Common myeloid progenitor, CD34-positive (primary cell): ENCODE results near the gene CFAP43.

Source experiments
- CTCF ChIA-PET: fragments of 350-600 bp; sonication (Branson Sonifier 250); formaldehyde crosslinking; loops from one replicate; lab custom pipeline; 2021; ENCODE audit warnings: antibody characterized with exemption; lab: Charles Lee
- POLR2A ChIA-PET: fragments of 350-600 bp; sonication (Branson Sonifier 250); formaldehyde crosslinking; loops from one replicate; lab custom pipeline; 2021; ENCODE audit warnings: antibody characterized with exemption; lab: Charles Lee
- DNase-seq, 3 donors: peaks; one replicate each; pipeline versions ENCODE4 v3.0.0 to v3.0.0-alpha.2; 2013
- H3K27ac ChIP-seq, 2 experiments: 1 replicate in 1 of 2; 2 replicates in 1 of 2; pipeline ENCODE4 v1.7.0; 2013; ENCODE audit warnings: inconsistent platforms in 2 of 2, low read length in 2 of 2, mild to moderate bottlenecking in 2 of 2, low read depth in 1 of 2, moderate library complexity in 1 of 2; ENCODE audit not compliant: severe bottlenecking in 2 of 2, insufficient read depth in 1 of 2, poor library complexity in 1 of 2
- H3K27me3 ChIP-seq, 5 experiments: replicated peaks in 2 of 5; 1 replicate in 3 of 5; 2 replicates in 2 of 5; pipeline versions ENCODE4 v1.6.1 to v1.7.0; 2013; ENCODE audit warnings: low read length in 4 of 5, mild to moderate bottlenecking in 2 of 5, moderate library complexity in 2 of 5, inconsistent platforms in 1 of 5; ENCODE audit not compliant: insufficient read depth in 5 of 5, control insufficient read depth in 4 of 5
- H3K36me3 ChIP-seq, 4 experiments: 1 replicate in 2 of 4; 2 replicates in 2 of 4; pipeline versions ENCODE4 v1.6.1 to v1.7.0; 2013; ENCODE audit warnings: low read length in 3 of 4, control low read depth in 1 of 4, mild to moderate bottlenecking in 1 of 4; ENCODE audit not compliant: control insufficient read depth in 4 of 4, insufficient read depth in 4 of 4
- H3K4me1 ChIP-seq, 4 experiments: 1 replicate in 3 of 4; 2 replicates in 1 of 4; pipeline versions ENCODE4 v1.6.1 to v1.7.1; 2013; ENCODE audit warnings: low read length in 3 of 4, mild to moderate bottlenecking in 3 of 4, control low read depth in 1 of 4, inconsistent platforms in 1 of 4, moderate library complexity in 1 of 4; ENCODE audit not compliant: control insufficient read depth in 4 of 4, insufficient read depth in 4 of 4; ENCODE audit errors: control extremely low read depth in 1 of 4
- H3K4me3 ChIP-seq, 7 experiments: 1 replicate in 4 of 7; 2 replicates in 3 of 7; pipeline versions ENCODE4 v1.5.1 to v1.7.0; 2013; ENCODE audit warnings: mild to moderate bottlenecking in 7 of 7, low read length in 6 of 7, moderate library complexity in 6 of 7, inconsistent platforms in 2 of 7, low read depth in 2 of 7, control low read depth in 1 of 7; ENCODE audit not compliant: insufficient read depth in 4 of 7, control insufficient read depth in 1 of 7; ENCODE audit errors: extremely low read depth in 1 of 7
- H3K9me3 ChIP-seq, 5 experiments: 1 replicate in 4 of 5; 2 replicates in 1 of 5; pipeline versions ENCODE4 v1.6.1 to v1.7.1; 2013; ENCODE audit warnings: low read length in 4 of 5, mild to moderate bottlenecking in 2 of 5, inconsistent platforms in 1 of 5, low read depth in 1 of 5, moderate library complexity in 1 of 5; ENCODE audit not compliant: control insufficient read depth in 4 of 5, insufficient read depth in 2 of 5; ENCODE audit errors: control extremely low read depth in 1 of 5
- WGBS: methylation state at CpG from one replicate; pipeline ENCODE4 v1.1.5; 2013; ENCODE audit not compliant: insufficient coverage; 5-methylcytosine and 5-hydroxymethylcytosine counted together

CFAP43 gene

DNA sequence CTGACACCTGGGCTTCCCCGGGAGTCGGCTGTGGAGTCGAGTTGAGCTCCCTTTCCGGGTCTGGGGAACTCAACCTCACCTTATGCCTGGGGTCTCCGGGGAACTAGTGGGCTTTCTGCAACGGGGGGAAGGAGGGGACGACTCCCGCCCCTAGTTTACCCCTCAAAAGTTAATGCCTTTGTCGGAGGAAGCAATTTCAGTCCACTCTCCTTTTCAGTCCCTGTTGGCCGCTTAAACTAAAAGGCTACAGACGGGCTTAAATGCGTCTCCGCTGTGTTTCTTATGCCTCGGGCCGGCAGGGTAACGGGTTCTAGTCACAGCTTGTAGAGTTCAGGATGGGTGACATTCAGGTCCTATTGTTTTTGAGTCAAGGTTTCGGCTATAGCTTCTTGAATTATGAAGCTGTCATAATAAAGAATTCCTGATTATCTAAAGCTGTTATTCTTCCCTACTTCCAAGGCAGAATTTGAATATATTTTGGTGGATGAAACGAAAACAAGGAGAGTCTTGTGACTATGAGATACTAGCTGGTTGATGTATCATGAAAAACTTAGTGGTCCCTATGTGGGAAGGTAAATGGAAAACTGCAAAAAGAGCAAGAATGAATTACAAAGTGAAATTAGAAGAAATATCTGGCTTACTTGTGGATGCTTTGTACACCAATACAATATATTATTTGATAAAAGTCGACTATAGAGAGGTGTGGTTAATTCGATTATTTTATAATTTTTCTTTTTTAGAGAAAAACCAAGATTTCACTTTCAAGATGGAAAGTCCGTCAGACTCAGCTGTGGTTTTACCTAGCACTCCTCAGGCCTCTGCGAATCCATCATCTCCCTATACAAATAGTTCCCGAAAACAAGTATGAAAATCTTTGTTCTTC, 109.7 kb downstream of the CFAP43 start:
- Histone ChIP-seq H3K4me1 (peaks cover 12 to 32% (median 23%) of the 10 kb centered on the region in 4 experiments), H3K27me3 (no peaks in the 10 kb centered on the region), H3K36me3 (peaks cover 0 to 6% (median 4%) of the 10 kb centered on the region in 4 experiments), H3K4me3 (peak overlapping the region; percentile 79 to 99 (median 98)), H3K9me3 (no peaks in the 10 kb centered on the region), H3K27ac (peak overlapping the region; percentile 83 to 93)
- no peak for DNase-seq
- ChIA-PET POLR2A (interaction anchor here (0.6 to 1.3 kb wide), 3 partner anchors 23 to 203 kb away, joined by 3 to 7 read pairs (median 3); no protein-coding TSS in a partner anchor), CTCF (interaction anchor here (0.7 to 3.6 kb wide), 14 partner anchors 9 to 234 kb away, joined by 3 to 17 read pairs (median 3); no protein-coding TSS in a partner anchor)
- WGBS: 0% methylated on average over 13 of the region's 23 CpGs

DNA sequence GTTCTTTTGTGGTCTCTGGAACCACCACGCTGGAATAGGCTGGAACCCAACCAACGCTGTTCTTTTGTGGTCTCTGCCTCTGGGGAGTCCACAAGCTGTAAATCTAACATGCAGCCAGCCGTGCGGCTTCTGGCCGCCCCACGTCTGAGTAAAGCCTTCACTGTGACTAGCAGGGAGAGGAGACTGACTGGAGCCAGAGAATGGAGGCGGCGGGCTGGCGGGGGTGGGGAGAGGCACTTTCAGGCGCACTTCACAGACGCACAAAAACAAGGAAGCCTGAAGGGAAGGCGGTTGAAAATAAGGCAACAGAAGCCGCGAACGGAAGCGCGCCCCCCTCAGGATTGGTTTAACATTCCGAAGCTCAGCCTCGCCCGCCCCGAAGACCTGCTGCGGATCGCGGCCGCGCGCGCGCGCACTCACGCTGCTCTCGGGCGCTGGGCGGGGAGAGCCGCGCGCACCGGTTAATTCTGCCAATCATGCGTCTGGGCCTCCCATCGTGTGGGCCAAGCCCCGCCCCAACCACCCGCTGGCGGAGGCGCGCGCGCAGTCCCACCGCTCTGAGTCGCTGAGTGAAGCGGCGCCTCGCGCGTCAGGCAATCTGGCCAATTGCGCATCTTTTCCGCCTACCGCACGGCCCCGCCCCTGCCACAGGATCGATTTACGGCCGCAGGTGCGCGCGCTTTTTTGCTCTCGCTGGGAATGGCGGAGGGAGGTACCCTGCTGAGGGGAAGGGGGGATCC, 110.5 kb downstream of the CFAP43 start, which contains the start of gene SFR1:
Gene SFR1 (plus strand): TSS at position 687 of the 740 bp plus-strand sequence. CDS start 13 bp downstream, at position 700.
- peaks cover 12 to 32% (median 23%) of the 10 kb centered on the region in 4 experiments for H3K4me1 ChIP-seq
- WGBS: under 1% methylated on average over 66 of the region's 67 CpGs
- POLR2A ChIA-PET: interaction anchor here (0.6 to 1.3 kb wide), 3 partner anchors 22 to 154 kb away, joined by 3 to 7 read pairs (median 3); no protein-coding TSS in a partner anchor

DNA sequence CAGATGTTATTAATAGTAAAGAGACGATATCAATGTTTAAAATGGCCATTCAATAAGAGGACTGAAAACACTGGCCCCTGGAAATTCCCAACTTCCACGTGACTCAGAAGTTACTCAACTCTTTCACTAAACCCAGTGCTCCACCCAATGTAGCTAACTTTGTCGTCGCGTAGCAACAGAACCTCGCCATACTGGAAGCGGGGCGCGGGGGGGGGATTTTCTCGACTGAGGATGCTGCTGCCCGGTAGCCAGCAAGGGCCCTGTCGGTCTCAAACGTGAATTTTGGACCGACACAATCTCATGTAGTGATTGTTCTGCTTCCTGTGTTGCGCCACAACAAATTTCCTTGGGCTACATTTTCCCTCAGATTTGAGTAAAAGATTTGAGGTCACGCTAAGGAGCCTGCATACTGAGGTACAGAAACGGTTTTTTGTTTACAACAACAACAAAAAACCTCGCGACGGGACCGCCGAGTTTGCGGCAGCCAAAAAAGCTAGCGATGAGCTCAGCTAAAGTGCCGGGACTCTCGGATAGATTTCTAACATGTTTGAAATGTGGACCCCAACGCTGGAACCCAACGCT, 111.2 kb downstream of the CFAP43 start:
- H3K36me3 ChIP-seq: peaks cover 0 to 5% (median 2%) of the 10 kb centered on the region in 4 experiments
- DNase-seq: peak; percentile 92 to 96 (median 95)
- peaks cover 12 to 32% (median 23%) of the 10 kb centered on the region in 4 experiments for H3K4me1 ChIP-seq
- 0% methylated on average over 26 of the region's 28 CpGs for WGBS
- no peaks in the 10 kb centered on the region for H3K27me3 ChIP-seq
- POLR2A ChIA-PET: interaction anchor here (0.6 to 1.3 kb wide), 2 partner anchors 153 to 154 kb away, joined by 3 to 7 read pairs; no protein-coding TSS in a partner anchor
- no peaks in the 10 kb centered on the region for H3K9me3 ChIP-seq
- peak overlapping the region; percentile 100 for H3K27ac ChIP-seq
- CTCF ChIA-PET: interaction anchor here (0.7 to 3.6 kb wide), 9 partner anchors 17 to 233 kb away, joined by 3 to 17 read pairs (median 3); no protein-coding TSS in a partner anchor
- H3K4me3 ChIP-seq: peak overlapping the region; percentile 76 to 97 (median 78)

More for the DNA sequence above, 110.5 kb downstream of the CFAP43 start, which contains the start of gene SFR1:
- Histone ChIP-seq H3K27ac (peak within 1 kb of the TSS; percentile 100), H3K27me3 (no peaks in the 10 kb centered on the region), H3K9me3 (no peaks in the 10 kb centered on the region), H3K4me3 (peak within 1 kb of the TSS; percentile 80 to 99 (median 98)), H3K36me3 (peaks cover 0 to 5% (median 3%) of the 10 kb centered on the region in 4 experiments)
- CTCF ChIA-PET: interaction anchor here (0.7 to 3.6 kb wide), 14 partner anchors 8 to 234 kb away, joined by 3 to 17 read pairs (median 3); no protein-coding TSS in a partner anchor
- peak; percentile 99 to 100 (median 99) for DNase-seq

DNA sequence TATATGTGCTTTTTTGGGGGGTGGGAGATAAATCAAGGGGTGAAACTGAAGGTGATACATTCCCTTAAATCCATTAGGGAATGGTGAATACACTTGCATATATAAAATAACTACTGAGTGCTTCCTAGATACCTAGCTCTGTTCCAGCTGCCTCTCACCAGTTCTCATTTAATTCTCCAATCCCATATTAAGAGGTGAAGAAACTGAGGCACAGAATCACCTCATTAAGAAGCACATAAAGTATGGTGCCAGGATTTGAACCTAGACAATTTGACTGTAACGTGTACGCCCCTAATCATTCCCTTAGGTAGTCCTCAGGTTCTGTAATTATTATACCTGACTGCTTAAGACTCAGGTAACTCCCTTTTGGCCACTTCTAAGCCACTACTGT, 111.7 kb downstream of the CFAP43 start:
- Histone ChIP-seq H3K9me3 (no peaks in the 10 kb centered on the region), H3K27me3 (no peaks in the 10 kb centered on the region), H3K4me3 (peak overlapping the region in 6 of 7 experiments; percentile 76 to 97 (median 79)), H3K27ac (peak overlapping the region; percentile 100), H3K4me1 (peaks cover 12 to 32% (median 23%) of the 10 kb centered on the region in 4 experiments), H3K36me3 (peaks cover 0 to 5% (median 2%) of the 10 kb centered on the region in 4 experiments)
- DNase-seq: no peak
- WGBS: 90% methylated on average over 2 of the region's 2 CpGs
- CTCF ChIA-PET: interaction anchor here (1.3 to 3.6 kb wide), 4 partner anchors 17 to 232 kb away, joined by 3 to 17 read pairs (median 4); no protein-coding TSS in a partner anchor
- POLR2A ChIA-PET: no interaction called here

DNA sequence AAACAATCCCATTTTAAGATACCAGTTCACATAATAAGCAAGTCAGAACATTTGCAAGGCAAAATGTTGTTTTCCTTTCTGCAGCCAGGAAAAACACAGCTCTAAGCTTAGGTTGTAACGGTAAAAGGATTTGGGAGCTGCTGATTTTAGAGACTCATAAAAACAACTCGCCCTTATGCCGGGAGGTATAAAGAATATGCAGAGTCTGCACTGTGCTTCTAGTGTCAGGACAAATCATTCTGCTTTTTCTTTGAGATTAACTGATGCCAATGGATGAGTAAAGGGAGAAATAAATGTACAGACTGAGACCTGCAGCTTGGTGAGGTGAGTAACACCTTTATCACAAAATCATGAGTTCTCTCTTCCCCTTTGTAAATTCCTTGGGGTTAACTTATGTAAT, 112.2 kb downstream of the CFAP43 start:
- Histone ChIP-seq H3K27me3 (no peaks in the 10 kb centered on the region), H3K4me3 (no peak overlapping the region), H3K4me1 (peaks cover 12 to 32% (median 23%) of the 10 kb centered on the region in 4 experiments), H3K27ac (peak overlapping the region in 1 of 2 experiments; percentile 100), H3K36me3 (peaks cover 0 to under 1% (median 0%) of the 10 kb centered on the region in 4 experiments), H3K9me3 (no peaks in the 10 kb centered on the region)
- ChIA-PET CTCF (interaction anchor here (1.3 to 3.6 kb wide), 3 partner anchors 16 to 232 kb away, joined by 3 to 17 read pairs (median 5); no protein-coding TSS in a partner anchor), POLR2A (no interaction called here)
- no peak for DNase-seq
- 94% methylated on average over 3 of the region's 3 CpGs for WGBS

GRCh38 chr10:104117839-104118323, 114.3 kb downstream of the CFAP43 start:
- Histone ChIP-seq H3K27me3 (no peaks in the 10 kb centered on the region), H3K4me3 (no peak overlapping the region), H3K27ac (no peak overlapping the region), H3K4me1 (peaks cover 11 to 33% (median 19%) of the 10 kb centered on the region in 4 experiments), H3K9me3 (no peaks in the 10 kb centered on the region), H3K36me3 (no peaks in the 10 kb centered on the region)
- WGBS: no CpG with 5 or more reads among the region's 4 CpGs
- no peak for DNase-seq
- ChIA-PET POLR2A (no interaction called here), CTCF (no interaction called here)
